Effector memory CD4-positive, alpha-beta T cell (primary cell): ENCODE results near the gene CAMTA1.

ENCODE experiments used
- DNase-seq, 3 donors: peaks; one replicate each; pipeline ENCODE4 v3.0.0-alpha.2; 2020
- H3K27ac ChIP-seq: 2 replicates; pipeline ENCODE4 v1.7.0; 2013; ENCODE audit warnings: mild to moderate bottlenecking, low read length, moderate library complexity; ENCODE audit not compliant: insufficient read depth, poor library complexity, severe bottlenecking
- H3K27me3 ChIP-seq: replicated peaks from 2 replicates; pipeline ENCODE4 v1.7.0; 2013; ENCODE audit warnings: mild to moderate bottlenecking, low read length; ENCODE audit not compliant: insufficient read depth, control insufficient read depth, poor library complexity, severe bottlenecking
- H3K36me3 ChIP-seq: 2 replicates; pipeline ENCODE4 v1.7.0; 2013; ENCODE audit warnings: mild to moderate bottlenecking, low read length, moderate library complexity; ENCODE audit not compliant: control insufficient read depth, insufficient read depth
- H3K4me1 ChIP-seq: 2 replicates; pipeline ENCODE4 v1.7.0; 2013; ENCODE audit warnings: low read length, mild to moderate bottlenecking; ENCODE audit not compliant: control insufficient read depth, insufficient read depth, poor library complexity, severe bottlenecking
- H3K4me3 ChIP-seq: 2 replicates; pipeline ENCODE4 v1.7.0; 2013; ENCODE audit warnings: low read length, low read depth, mild to moderate bottlenecking; ENCODE audit not compliant: insufficient read depth, poor library complexity, severe bottlenecking
- H3K9me3 ChIP-seq: 2 replicates; pipeline ENCODE4 v1.7.0; 2013; ENCODE audit warnings: mild to moderate bottlenecking, low read length, moderate library complexity; ENCODE audit not compliant: control insufficient read depth

Gene CAMTA1

GRCh38 chr1:7625401-7625800 is 840.1 kb downstream of the CAMTA1 start:
- Histone ChIP-seq H3K36me3 (no peaks in the 10 kb centered on the region), H3K27ac (no peak overlapping the region), H3K4me1 (no peaks in the 10 kb centered on the region), H3K4me3 (no peak overlapping the region), H3K27me3 (no peaks in the 10 kb centered on the region), H3K9me3 (no peaks in the 10 kb centered on the region)
- DNase-seq: no peak

- H3K27ac ChIP-seq: no peak overlapping the region
- DNase-seq: no peak
- no peaks in the 10 kb centered on the region for H3K27me3 ChIP-seq
- H3K9me3 ChIP-seq: no peaks in the 10 kb centered on the region
- H3K4me1 ChIP-seq: no peaks in the 10 kb centered on the region
- no peaks in the 10 kb centered on the region for H3K36me3 ChIP-seq
- no peak overlapping the region for H3K4me3 ChIP-seq
Observed at GRCh38 chr1:7628273-7628672, 843.0 kb downstream of the CAMTA1 start.

- Histone ChIP-seq H3K9me3 (no peaks in the 10 kb centered on the region), H3K27ac (no peak overlapping the region), H3K4me3 (no peak overlapping the region), H3K36me3 (no peaks in the 10 kb centered on the region), H3K27me3 (peaks cover 1% of the 10 kb centered on the region), H3K4me1 (no peaks in the 10 kb centered on the region)
- DNase-seq: no peak
Observed at GRCh38 chr1:7629011-7629410, 843.8 kb downstream of the CAMTA1 start.

GRCh38 chr1:7629465-7630195 is 844.4 kb downstream of the CAMTA1 start:
- Histone ChIP-seq H3K4me3 (no peak overlapping the region), H3K27me3 (peaks cover 3% of the 10 kb centered on the region), H3K4me1 (no peaks in the 10 kb centered on the region), H3K27ac (no peak overlapping the region), H3K9me3 (no peaks in the 10 kb centered on the region), H3K36me3 (no peaks in the 10 kb centered on the region)
- DNase-seq: no peak

GRCh38 chr1:7630378-7630777 is 845.1 kb downstream of the CAMTA1 start:
- no peak overlapping the region for H3K27ac ChIP-seq

GRCh38 chr1:7632176-7632575 is 846.9 kb downstream of the CAMTA1 start:
- H3K4me3 ChIP-seq: no peak overlapping the region
- no peaks in the 10 kb centered on the region for H3K4me1 ChIP-seq
- no peak for DNase-seq
- H3K27me3 ChIP-seq: peaks cover 3% of the 10 kb centered on the region
- H3K27ac ChIP-seq: no peak overlapping the region
- H3K36me3 ChIP-seq: no peaks in the 10 kb centered on the region
- H3K9me3 ChIP-seq: no peaks in the 10 kb centered on the region

More at GRCh38 chr1:7630378-7630777, 845.1 kb downstream of the CAMTA1 start:
- H3K4me1 ChIP-seq: no peaks in the 10 kb centered on the region
- H3K9me3 ChIP-seq: no peaks in the 10 kb centered on the region
- no peaks in the 10 kb centered on the region for H3K36me3 ChIP-seq
- DNase-seq: no peak
- no peak overlapping the region for H3K4me3 ChIP-seq
- peaks cover 3% of the 10 kb centered on the region for H3K27me3 ChIP-seq

GRCh38 chr1:7632681-7633080 is 847.4 kb downstream of the CAMTA1 start:
- H3K4me3 ChIP-seq: no peak overlapping the region
- DNase-seq: no peak
- H3K4me1 ChIP-seq: no peaks in the 10 kb centered on the region
- H3K27me3 ChIP-seq: peaks cover 3% of the 10 kb centered on the region
- no peaks in the 10 kb centered on the region for H3K36me3 ChIP-seq
- no peak overlapping the region for H3K27ac ChIP-seq
- H3K9me3 ChIP-seq: no peaks in the 10 kb centered on the region

- Histone ChIP-seq H3K27ac (no peak overlapping the region), H3K4me1 (no peaks in the 10 kb centered on the region), H3K36me3 (no peaks in the 10 kb centered on the region), H3K4me3 (no peak overlapping the region), H3K9me3 (no peaks in the 10 kb centered on the region), H3K27me3 (peaks cover 3% of the 10 kb centered on the region)
- no peak for DNase-seq
Observed at GRCh38 chr1:7633506-7634245, 848.4 kb downstream of the CAMTA1 start.

- no peaks in the 10 kb centered on the region for H3K9me3 ChIP-seq
- no peak for DNase-seq
- H3K4me1 ChIP-seq: no peaks in the 10 kb centered on the region
- H3K27ac ChIP-seq: no peak overlapping the region
- H3K36me3 ChIP-seq: no peaks in the 10 kb centered on the region
- H3K27me3 ChIP-seq: peaks cover 3% of the 10 kb centered on the region
- no peak overlapping the region for H3K4me3 ChIP-seq
Observed at GRCh38 chr1:7634546-7635240, 849.4 kb downstream of the CAMTA1 start.
